HepG2 (cell line): Measurements from ENCODE around the gene NUP62. TPM values are rescaled to one million over a fixed set of nuclear protein-coding genes. Genes with fewer than 3 reads are reported as not detected.

Experiments used
- ATF1 ChIP-seq: IDR thresholded peaks from 2 replicates; pipeline ENCODE4 v1.6.1; 2016; ENCODE audit warnings: mild to moderate bottlenecking, control low read depth
- HNRNPH1 ChIP-seq: fragments of 200-400 bp; formaldehyde crosslinking; optimal IDR thresholded peaks from 2 replicates; pipeline ENCODE3; 2017; ENCODE audit warnings: mild to moderate bottlenecking, low read depth, low read length
- HNRNPUL1 ChIP-seq: fragments of 200-400 bp; formaldehyde crosslinking; IDR thresholded peaks from 2 replicates; pipeline ENCODE4 v1.6.1; 2017; ENCODE audit warnings: low read depth, mild to moderate bottlenecking, low read length, moderate library complexity
- MEIS1 ChIP-seq: sonication (generic); formaldehyde crosslinking; IDR thresholded peaks from 2 replicates; pipeline ENCODE4 v1.9.0; 2021; ENCODE audit warnings: mild to moderate bottlenecking, missing genetic modification reagents, moderate library complexity, borderline replicate concordance
- PAWR ChIP-seq: sonication (generic); formaldehyde crosslinking; IDR thresholded peaks from 2 replicates; pipeline ENCODE4 v1.4.0; 2020; ENCODE audit warnings: missing genetic modification reagents, mild to moderate bottlenecking, borderline replicate concordance
- PITX1 ChIP-seq: sonication (generic); formaldehyde crosslinking; IDR thresholded peaks from 2 replicates; pipeline ENCODE4 v1.5.1; 2020; ENCODE audit warnings: mild to moderate bottlenecking, missing genetic modification reagents
- RBAK ChIP-seq: sonication (generic); formaldehyde crosslinking; IDR thresholded peaks from 2 replicates; pipeline ENCODE4 v1.5.1; 2020; ENCODE audit warnings: mild to moderate bottlenecking, missing genetic modification reagents
- SP140L ChIP-seq: sonication (generic); formaldehyde crosslinking; IDR thresholded peaks from 2 replicates; pipeline ENCODE4 v1.4.0; 2020; ENCODE audit warnings: missing genetic modification reagents, borderline replicate concordance
- STAT5B ChIP-seq: sonication (generic); formaldehyde crosslinking; IDR thresholded peaks from 2 replicates; pipeline ENCODE4 v1.4.0; 2020; ENCODE audit warnings: missing genetic modification reagents
- ZFAT ChIP-seq: sonication (generic); formaldehyde crosslinking; conservative IDR thresholded peaks from 2 replicates; pipeline ENCODE4 v1.8.1; 2023; ENCODE audit warnings: missing genetic modification reagents, inconsistent platforms
- ZMAT3 ChIP-seq: sonication (generic); formaldehyde crosslinking; conservative IDR thresholded peaks from 2 replicates; pipeline ENCODE4 v1.7.0; 2021; ENCODE audit warnings: missing genetic modification reagents
- ZNF230 ChIP-seq: sonication (generic); formaldehyde crosslinking; IDR thresholded peaks from 2 replicates; pipeline ENCODE4 v1.4.0; 2020; ENCODE audit warnings: mild to moderate bottlenecking, missing genetic modification reagents
- ZNF292 ChIP-seq: sonication (generic); formaldehyde crosslinking; IDR thresholded peaks from 2 replicates; pipeline ENCODE4 v1.8.1; 2022; ENCODE audit warnings: mild to moderate bottlenecking, low read depth, missing genetic modification reagents, borderline replicate concordance
- ZNF331 ChIP-seq: sonication (generic); formaldehyde crosslinking; IDR thresholded peaks from 2 replicates; pipeline ENCODE4 v1.4.0; 2020; ENCODE audit warnings: missing genetic modification reagents
- ZNF703 ChIP-seq: sonication (generic); formaldehyde crosslinking; IDR thresholded peaks from 2 replicates; pipeline ENCODE4 v1.5.1; 2020; ENCODE audit warnings: missing genetic modification reagents, mild to moderate bottlenecking, moderate library complexity, borderline replicate concordance
- ZNF790 ChIP-seq: sonication (generic); formaldehyde crosslinking; IDR thresholded peaks from 2 replicates; pipeline ENCODE4 v1.8.0; 2022; ENCODE audit warnings: missing genetic modification reagents, mild to moderate bottlenecking, borderline replicate concordance
- polyA plus RNA-seq, 8 experiments: library from polyadenylated mRNA; depleted of rRNA in 3 of 8; stranded (reverse) in 7 of 8; unstranded in 1 of 8; fragments of >200 nt; fragmentation: Illumina TruSeq in 4 of 8; extraction: Trizol in 4 of 8; gene quantifications; 2 replicates each; pipeline versions ENCODE4 v1.2.1 to v1.2.3, GENCODE V29; 2011 to 2016; ENCODE audit warnings: low read depth in 4 of 8, missing spikeins in 1 of 8, mixed read lengths in 1 of 8; ENCODE audit not compliant: insufficient read depth in 1 of 8
- total RNA-seq, 5 experiments: library from RNA; depleted of rRNA; stranded (reverse); fragments of >200 nt; fragmentation: Illumina TruSeq; extraction: Trizol; gene quantifications; 2 replicates each; pipeline ENCODE4 v1.2.3, GENCODE V29; 2016; ENCODE audit warnings: low read depth in 1 of 5
- TF ChIP-seq, protein P1 (sequence below): fragments of 450-650 bp; IDR thresholded peaks from 2 replicates; pipeline ENCODE4 v1.6.1; 2017
- TF ChIP-seq, protein P2 (sequence below): sonication (generic); formaldehyde crosslinking; IDR thresholded peaks from 2 replicates; pipeline ENCODE4 v1.9.0; 2021; ENCODE audit warnings: missing genetic modification reagents, borderline replicate concordance
- TF ChIP-seq, protein P3 (sequence below): IDR thresholded peaks from 2 replicates; pipeline ENCODE4 v1.6.1; 2018; ENCODE audit warnings: missing genetic modification reagents, mild to moderate bottlenecking, missing compliant biosample characterization
- TF ChIP-seq, protein P4 (sequence below): IDR thresholded peaks from 2 replicates; pipeline ENCODE4 v1.6.1; 2016

The NUP62 gene
- total and polyA plus RNA-seq, 2 of the 13 experiments (the other 11 are each of a cell fraction or from before 2014, with no cell fraction given): 16.5 to 41.5 TPM

- TF ChIP-seq, protein P1, sequence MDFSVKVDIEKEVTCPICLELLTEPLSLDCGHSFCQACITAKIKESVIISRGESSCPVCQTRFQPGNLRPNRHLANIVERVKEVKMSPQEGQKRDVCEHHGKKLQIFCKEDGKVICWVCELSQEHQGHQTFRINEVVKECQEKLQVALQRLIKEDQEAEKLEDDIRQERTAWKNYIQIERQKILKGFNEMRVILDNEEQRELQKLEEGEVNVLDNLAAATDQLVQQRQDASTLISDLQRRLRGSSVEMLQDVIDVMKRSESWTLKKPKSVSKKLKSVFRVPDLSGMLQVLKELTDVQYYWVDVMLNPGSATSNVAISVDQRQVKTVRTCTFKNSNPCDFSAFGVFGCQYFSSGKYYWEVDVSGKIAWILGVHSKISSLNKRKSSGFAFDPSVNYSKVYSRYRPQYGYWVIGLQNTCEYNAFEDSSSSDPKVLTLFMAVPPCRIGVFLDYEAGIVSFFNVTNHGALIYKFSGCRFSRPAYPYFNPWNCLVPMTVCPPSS: no peak
- TF ChIP-seq HNRNPH1: no peak
- TF ChIP-seq SP140L (CRISPR knock-in tag): no peak
- TF ChIP-seq ZNF331 (CRISPR knock-in tag): no peak
- no peak for TF ChIP-seq ZFAT
- TF ChIP-seq, protein P2, sequence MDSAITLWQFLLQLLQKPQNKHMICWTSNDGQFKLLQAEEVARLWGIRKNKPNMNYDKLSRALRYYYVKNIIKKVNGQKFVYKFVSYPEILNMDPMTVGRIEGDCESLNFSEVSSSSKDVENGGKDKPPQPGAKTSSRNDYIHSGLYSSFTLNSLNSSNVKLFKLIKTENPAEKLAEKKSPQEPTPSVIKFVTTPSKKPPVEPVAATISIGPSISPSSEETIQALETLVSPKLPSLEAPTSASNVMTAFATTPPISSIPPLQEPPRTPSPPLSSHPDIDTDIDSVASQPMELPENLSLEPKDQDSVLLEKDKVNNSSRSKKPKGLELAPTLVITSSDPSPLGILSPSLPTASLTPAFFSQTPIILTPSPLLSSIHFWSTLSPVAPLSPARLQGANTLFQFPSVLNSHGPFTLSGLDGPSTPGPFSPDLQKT: no peak
- TF ChIP-seq STAT5B (CRISPR knock-in tag): no peak
- no peak for TF ChIP-seq ZNF292 (CRISPR knock-in tag)
- no peak for TF ChIP-seq HNRNPUL1
- TF ChIP-seq RBAK (CRISPR knock-in tag): no peak
- no peak for TF ChIP-seq MEIS1 (CRISPR knock-in tag)
- no peak for TF ChIP-seq PITX1 (CRISPR knock-in tag)
- TF ChIP-seq PAWR (CRISPR knock-in tag): no peak
- TF ChIP-seq ZNF703 (CRISPR knock-in tag): 0 out of 2 replicates have a peak, but pooled peaks have one; percentile 33
- TF ChIP-seq ZMAT3: no peak
- TF ChIP-seq, protein P3, sequence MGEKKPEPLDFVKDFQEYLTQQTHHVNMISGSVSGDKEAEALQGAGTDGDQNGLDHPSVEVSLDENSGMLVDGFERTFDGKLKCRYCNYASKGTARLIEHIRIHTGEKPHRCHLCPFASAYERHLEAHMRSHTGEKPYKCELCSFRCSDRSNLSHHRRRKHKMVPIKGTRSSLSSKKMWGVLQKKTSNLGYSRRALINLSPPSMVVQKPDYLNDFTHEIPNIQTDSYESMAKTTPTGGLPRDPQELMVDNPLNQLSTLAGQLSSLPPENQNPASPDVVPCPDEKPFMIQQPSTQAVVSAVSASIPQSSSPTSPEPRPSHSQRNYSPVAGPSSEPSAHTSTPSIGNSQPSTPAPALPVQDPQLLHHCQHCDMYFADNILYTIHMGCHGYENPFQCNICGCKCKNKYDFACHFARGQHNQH (CRISPR knock-in tag): peak; percentile 68
- no peak for TF ChIP-seq ZNF230 (CRISPR knock-in tag)
- peak; percentile 86 for TF ChIP-seq ATF1 (CRISPR knock-in tag)
- TF ChIP-seq ZNF790 (CRISPR knock-in tag): no peak
- TF ChIP-seq, protein P4, sequence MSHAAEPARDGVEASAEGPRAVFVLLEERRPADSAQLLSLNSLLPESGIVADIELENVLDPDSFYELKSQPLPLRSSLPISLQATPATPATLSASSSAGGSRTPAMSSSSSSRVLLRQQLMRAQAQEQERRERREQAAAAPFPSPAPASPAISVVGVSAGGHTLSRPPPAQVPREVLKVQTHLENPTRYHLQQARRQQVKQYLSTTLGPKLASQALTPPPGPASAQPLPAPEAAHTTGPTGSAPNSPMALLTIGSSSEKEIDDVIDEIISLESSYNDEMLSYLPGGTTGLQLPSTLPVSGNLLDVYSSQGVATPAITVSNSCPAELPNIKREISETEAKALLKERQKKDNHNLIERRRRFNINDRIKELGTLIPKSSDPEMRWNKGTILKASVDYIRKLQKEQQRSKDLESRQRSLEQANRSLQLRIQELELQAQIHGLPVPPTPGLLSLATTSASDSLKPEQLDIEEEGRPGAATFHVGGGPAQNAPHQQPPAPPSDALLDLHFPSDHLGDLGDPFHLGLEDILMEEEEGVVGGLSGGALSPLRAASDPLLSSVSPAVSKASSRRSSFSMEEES: 0 out of 2 replicates have a peak, but pooled peaks have one; percentile 26
These were observed 59.6 kb downstream of the NUP62 start (continued) for GRCh38 chr19:49869484-49870308.
